Endothelial cell of umbilical vein (primary cell): ENCODE data around the gene MIEN1. TPM values are rescaled to one million over a fixed set of nuclear protein-coding genes. Genes with fewer than 3 reads are reported as not detected.

Experiments used
- BruUV-seq: library from RNA; stranded (reverse); fragments of 400-500 nt; replicated peaks from 2 replicates; lab custom pipeline; 2021; lab: Mats Ljungman, UMichigan
- CTCF ChIA-PET: fragments of 300-600, 350-600 bp; sonication (Branson Sonifier 250); formaldehyde crosslinking; loops from one replicate; lab custom pipeline; 2021; ENCODE audit warnings: antibody characterized with exemption, inconsistent platforms; lab: Charles Lee
- POLR2A ChIA-PET: fragments of 300-600, 350-600 bp; sonication (Branson Sonifier 250); formaldehyde crosslinking; loops from one replicate; lab custom pipeline; 2021; ENCODE audit warnings: antibody characterized with exemption, inconsistent platforms; lab: Charles Lee
- DNase-seq: peaks from one replicate; pipeline ENCODE4 v3.0.0-alpha.2; 2011; ENCODE audit warnings: low read depth, low spot score
- FAIRE-seq: peaks from 2 replicates; lab custom pipeline; 2011; peaks lifted over from hg19 to GRCh38; lab: Jason Lieb, UNC
- H2AFZ ChIP-seq: 2 replicates; pipeline ENCODE4 v1.6.0; 2012; ENCODE audit warnings: low read depth, low read length, control low read depth, inconsistent platforms
- H3K27ac ChIP-seq: 2 replicates; pipeline ENCODE4 v1.5.1; 2011; ENCODE audit warnings: low read depth, mild to moderate bottlenecking, control low read depth, low read length, moderate library complexity; ENCODE audit not compliant: insufficient read depth
- H3K27me3 ChIP-seq, 2 experiments: 2 replicates each; pipeline versions ENCODE4 v1.6.0 to v1.6.1; 2011; ENCODE audit warnings: low read length in 2 of 2, mixed read lengths in 1 of 2; ENCODE audit not compliant: control insufficient read depth in 2 of 2, insufficient read depth in 2 of 2
- H3K36me3 ChIP-seq, 2 experiments: 2 replicates in 1 of 2; 3 replicates in 1 of 2; pipeline ENCODE4 v1.5.1; 2011; ENCODE audit warnings: low read length in 2 of 2, mild to moderate bottlenecking in 1 of 2, moderate library complexity in 1 of 2; ENCODE audit not compliant: control insufficient read depth in 2 of 2, insufficient read depth in 2 of 2; ENCODE audit errors: extremely low read depth in 1 of 2
- H3K4me1 ChIP-seq: 3 replicates; pipeline ENCODE4 v1.5.1; 2011; ENCODE audit warnings: mild to moderate bottlenecking, low read length; ENCODE audit not compliant: control insufficient read depth, insufficient read depth; ENCODE audit errors: extremely low read depth
- H3K4me2 ChIP-seq: 2 replicates; pipeline ENCODE4 v1.6.1; 2011; ENCODE audit warnings: low read length, control low read depth, mixed read lengths; ENCODE audit not compliant: insufficient read depth
- H3K4me3 ChIP-seq, 3 experiments: fragments of 200-600 bp in 1 of 3; sonication (generic), shearing (Covaris generic) in 1 of 3; replicated peaks in 1 of 3; 2 replicates each; pipeline ENCODE4 v1.5.1; 2011 to 2016; ENCODE audit warnings: control low read depth in 3 of 3, low read length in 3 of 3, mild to moderate bottlenecking in 2 of 3, inconsistent platforms in 1 of 3, low read depth in 1 of 3, moderate library complexity in 1 of 3; ENCODE audit not compliant: insufficient read depth in 1 of 3
- H3K79me2 ChIP-seq: 2 replicates; pipeline ENCODE4 v1.6.0; 2012; ENCODE audit warnings: low read length, inconsistent platforms; ENCODE audit not compliant: control insufficient read depth, insufficient read depth
- H3K9ac ChIP-seq: replicated peaks from 2 replicates; pipeline ENCODE3; 2011; ENCODE audit warnings: low read length, control low read depth; ENCODE audit not compliant: insufficient read depth; ENCODE audit errors: extremely low read depth
- H3K9me1 ChIP-seq: replicated peaks from 3 replicates; pipeline ENCODE4 v1.6.0; 2011; ENCODE audit warnings: mild to moderate bottlenecking, low read length; ENCODE audit not compliant: control insufficient read depth, insufficient read depth; ENCODE audit errors: extremely low read depth
- H3K9me3 ChIP-seq: replicated peaks from 2 replicates; pipeline ENCODE4 v1.5.1; 2012; ENCODE audit warnings: low read length, inconsistent platforms; ENCODE audit not compliant: control insufficient read depth, insufficient read depth
- H4K20me1 ChIP-seq: replicated peaks from 2 replicates; pipeline ENCODE3; 2011; ENCODE audit warnings: mild to moderate bottlenecking, low read length; ENCODE audit not compliant: control insufficient read depth, insufficient read depth; ENCODE audit errors: extremely low read depth
- CTCF ChIP-seq, 2 donors: IDR thresholded peaks; 1 replicate in 1 of 2; 2 replicates in 1 of 2; pipeline ENCODE4 v1.5.1; 2011; ENCODE audit warnings: low read length in 2 of 2, mild to moderate bottlenecking in 2 of 2, moderate library complexity in 2 of 2, control low read depth in 1 of 2, inconsistent platforms in 1 of 2, low read depth in 1 of 2; ENCODE audit not compliant: insufficient read depth in 1 of 2; ENCODE audit errors: extremely low read depth in 1 of 2
- EZH2 ChIP-seq: IDR thresholded peaks from 2 replicates; pipeline ENCODE4 v1.6.1; 2012; ENCODE audit warnings: borderline replicate concordance, low read depth, mild to moderate bottlenecking, moderate library complexity, low read length, inconsistent platforms; ENCODE audit not compliant: severe bottlenecking
- FOS ChIP-seq: IDR thresholded peaks from 2 replicates; pipeline ENCODE4 v1.6.1; 2011; ENCODE audit warnings: mild to moderate bottlenecking, low read length, moderate library complexity, borderline replicate concordance; ENCODE audit not compliant: insufficient read depth
- GATA2 ChIP-seq: IDR thresholded peaks from 2 replicates; pipeline ENCODE4 v1.7.0; 2011; ENCODE audit warnings: low read depth, mild to moderate bottlenecking, moderate library complexity, mixed read lengths, low read length; ENCODE audit not compliant: insufficient read length, insufficient read depth
- JUN ChIP-seq: IDR thresholded peaks from 2 replicates; pipeline ENCODE4 v1.6.1; 2011; ENCODE audit warnings: borderline replicate concordance, low read depth; ENCODE audit not compliant: insufficient read length, insufficient read depth
- MAX ChIP-seq: IDR thresholded peaks from 2 replicates; pipeline ENCODE4 v1.6.1; 2011; ENCODE audit not compliant: insufficient read depth, insufficient read length
- MYC ChIP-seq: IDR thresholded peaks from one replicate; pipeline ENCODE4 v1.6.1; 2011; ENCODE audit warnings: mild to moderate bottlenecking, low read depth, low read length
- POLR2A ChIP-seq: IDR thresholded peaks from 2 replicates; pipeline ENCODE4 v1.6.1; 2012; ENCODE audit warnings: low read depth, mild to moderate bottlenecking, control low read depth, low read length
- POLR2AphosphoS5 ChIP-seq: IDR thresholded peaks from 2 replicates; pipeline ENCODE4 v1.6.1; 2012; ENCODE audit warnings: low read depth, mild to moderate bottlenecking, control low read depth, low read length, moderate library complexity; ENCODE audit not compliant: insufficient read depth
- dilution Hi-C: fragments of 300-500 bp; cut with MboI; formaldehyde crosslinking; loops from one replicate; pipeline ENCODE4 v1.15.0; 2019; ENCODE audit warnings: low sequenced_read_pairs; ENCODE audit not compliant: extremely low pct_ligation_motif_present
- intact Hi-C: fragments of 100-400 bp; cut with micrococcal nuclease; formaldehyde crosslinking; loops from one replicate; pipeline ENCODE4 v1.10.0; 2022
- polyA plus RNA-seq, 4 experiments: library from polyadenylated mRNA; depleted of rRNA in 3 of 4; stranded (reverse) in 3 of 4; unstranded in 1 of 4; fragments of >200 nt; gene quantifications; 2 replicates each; pipeline versions ENCODE4 v1.2.1 to v1.2.3, GENCODE V29; 2011 to 2012; ENCODE audit warnings: missing spikeins in 1 of 4
- total RNA-seq: library from RNA; stranded (reverse); gene quantifications from 2 replicates; pipeline ENCODE4 v1.2.3, GENCODE V29; 2021

MIEN1 gene
- total and polyA plus RNA-seq, 2 donors (not counting 3 experiments of a cell fraction or from before 2014, with no cell fraction given) = 42.4 to 74.5 TPM

- TF ChIP-seq CTCF (IDR thresholded peaks at IDR 0.05; ENCODE audit: extremely low read depth in 1 of 2, insufficient read depth in 1 of 2, low read depth in 1 of 2, low read length in 2 of 2) = no peak
- no peak for TF ChIP-seq MAX
- TF ChIP-seq FOS = no peak
- no peak for TF ChIP-seq POLR2A
- TF ChIP-seq POLR2AphosphoS5 = no peak
- TF ChIP-seq JUN = no peak
- no peak for TF ChIP-seq MYC
- TF ChIP-seq EZH2 = no peak
- TF ChIP-seq GATA2 = no peak
- H3K4me2 ChIP-seq = no peak overlapping the region
- CTCF ChIA-PET = interaction anchor here (0.8 to 1.5 kb wide), 3 partner anchors 24 to 73 kb away, joined by 3 read pairs; no protein-coding TSS in a partner anchor
- POLR2A ChIA-PET = no interaction called here
- H2AFZ ChIP-seq = no peak overlapping the region
- no peaks in the 10 kb centered on the region for H4K20me1 ChIP-seq
- DNase-seq (no peak), FAIRE-seq (no peak)
- H3K36me3 ChIP-seq = no peaks in the 10 kb centered on the region
- no peak overlapping the region for H3K9ac ChIP-seq
- no peak overlapping the region for H3K27ac ChIP-seq
- no peaks in the 10 kb centered on the region for H3K4me1 ChIP-seq
- intact Hi-C loops = no loop called here
- dilution Hi-C loops = no loop called here
- H3K9me3 ChIP-seq = no peaks in the 10 kb centered on the region
- no peaks in the 10 kb centered on the region for H3K9me1 ChIP-seq
- H3K4me3 ChIP-seq = no peak overlapping the region
- BruUV-seq = no TSS peak
- no peaks in the 10 kb centered on the region for H3K27me3 ChIP-seq
- H3K79me2 ChIP-seq = no peaks in the 10 kb centered on the region
Observed at GRCh38 chr17:39694593-39694992, 35.7 kb downstream of the MIEN1 start.
